ENCODE data around the gene PARD3.

Gene PARD3

GRCh38 chr10:34203966-34204630 lies 611.0 kb downstream of the PARD3 start:
- DNase-seq (ENCODE audit: low read depth, low spot score): no peak
- no peak for TF ChIP-seq CTCF (IDR thresholded peaks at IDR 0.05; ENCODE audit: low read depth, low read length)
- no peak overlapping the region for H3K4me3 ChIP-seq (ENCODE audit: low read depth, low read length)
- in situ Hi-C loops (cut with HindIII; ENCODE audit: low sequenced_read_pairs): no loop called here

GRCh38 chr10:34200355-34200901 lies 614.7 kb downstream of the PARD3 start:
- no peak for TF ChIP-seq CTCF (IDR thresholded peaks at IDR 0.05; ENCODE audit: low read depth, low read length)
- DNase-seq (ENCODE audit: low read depth, low spot score): no peak
- in situ Hi-C loops (cut with HindIII; ENCODE audit: low sequenced_read_pairs): no loop called here
- H3K4me3 ChIP-seq (ENCODE audit: low read depth, low read length): no peak overlapping the region

- TF ChIP-seq CTCF (IDR thresholded peaks at IDR 0.05; ENCODE audit: low read depth, low read length): no peak
- in situ Hi-C loops (cut with HindIII; ENCODE audit: low sequenced_read_pairs): no loop called here
- no peak for DNase-seq (ENCODE audit: low read depth, low spot score)
- H3K4me3 ChIP-seq (ENCODE audit: low read depth, low read length): no peak overlapping the region
Measured at GRCh38 chr10:34198953-34199352, 616.1 kb downstream of the PARD3 start.

- DNase-seq (ENCODE audit: low read depth, low spot score): no peak
- in situ Hi-C loops (cut with HindIII; ENCODE audit: low sequenced_read_pairs): no loop called here
- no peak for TF ChIP-seq CTCF (IDR thresholded peaks at IDR 0.05; ENCODE audit: low read depth, low read length)
- H3K4me3 ChIP-seq (ENCODE audit: low read depth, low read length): no peak overlapping the region
Measured at GRCh38 chr10:34196058-34196433, 619.0 kb downstream of the PARD3 start.

- DNase-seq (ENCODE audit: low read depth, low spot score): no peak
- in situ Hi-C loops (cut with HindIII; ENCODE audit: low sequenced_read_pairs): no loop called here
- no peak overlapping the region for H3K4me3 ChIP-seq (ENCODE audit: low read depth, low read length)
- no peak for TF ChIP-seq CTCF (IDR thresholded peaks at IDR 0.05; ENCODE audit: low read depth, low read length)
Measured at GRCh38 chr10:34195364-34196057, 619.6 kb downstream of the PARD3 start.

GRCh38 chr10:34193931-34194626 lies 621.0 kb downstream of the PARD3 start:
- in situ Hi-C loops (cut with HindIII; ENCODE audit: low sequenced_read_pairs): no loop called here
- no peak overlapping the region for H3K4me3 ChIP-seq (ENCODE audit: low read depth, low read length)
- DNase-seq (ENCODE audit: low read depth, low spot score): peak; percentile 64
- no peak for TF ChIP-seq CTCF (IDR thresholded peaks at IDR 0.05; ENCODE audit: low read depth, low read length)
